Natural killer cell (primary cell): ENCODE measurements around the gene NAALADL2. TPM values are rescaled to one million over a fixed set of nuclear protein-coding genes. Genes with fewer than 3 reads are reported as not detected.

Source experiments
- ATAC-seq, 3 donors: fragments of 150-1000 bp in 2 of 3; fragments of 200-7000 bp in 1 of 3; cut with Tn5 transposase; 1 replicate in 1 of 3; 2 replicates in 2 of 3; pipeline ENCODE4 v1.10.0; 2021; ENCODE audit warnings: mild to moderate bottlenecking in 2 of 3, moderate library complexity in 2 of 3
- DNase-seq, 2 donors: peaks; one replicate each; pipeline versions ENCODE4 v3.0.0 to v3.0.0-alpha.2; 2013 to 2021; ENCODE audit warnings: mixed read lengths in 1 of 2
- H3K27ac ChIP-seq: one replicate; pipeline ENCODE4 v1.5.1; 2013; ENCODE audit warnings: mild to moderate bottlenecking, low read length
- H3K27me3 ChIP-seq: one replicate; pipeline ENCODE4 v1.6.1; 2013; ENCODE audit warnings: low read length; ENCODE audit not compliant: control insufficient read depth, insufficient read depth
- H3K36me3 ChIP-seq: one replicate; pipeline ENCODE4 v1.6.1; 2013; ENCODE audit warnings: low read length; ENCODE audit not compliant: control insufficient read depth, insufficient read depth
- H3K4me1 ChIP-seq: one replicate; pipeline ENCODE4 v1.6.1; 2013; ENCODE audit warnings: low read length; ENCODE audit not compliant: control insufficient read depth, insufficient read depth
- H3K4me3 ChIP-seq: one replicate; pipeline ENCODE4 v1.5.1; 2013; ENCODE audit warnings: low read length
- H3K9me3 ChIP-seq: one replicate; pipeline ENCODE4 v1.6.1; 2013; ENCODE audit warnings: low read length; ENCODE audit not compliant: control insufficient read depth, insufficient read depth
- H3K27ac Mint-ChIP-seq, 2 donors: one replicate each; pipeline ENCODE4 v1.8.0; 2022; ENCODE audit warnings: mild to moderate bottlenecking in 2 of 2, mixed read lengths in 2 of 2, moderate library complexity in 1 of 2
- H3K27me3 Mint-ChIP-seq, 2 donors: one replicate each; pipeline ENCODE4 v1.8.0; 2022; ENCODE audit warnings: low read depth in 2 of 2, mixed read lengths in 2 of 2
- H3K36me3 Mint-ChIP-seq: one replicate; pipeline ENCODE4 v1.8.0; 2022; ENCODE audit warnings: mixed read lengths
- H3K4me1 Mint-ChIP-seq, 2 donors: one replicate each; pipeline ENCODE4 v1.8.0; 2022; ENCODE audit warnings: mixed read lengths in 2 of 2
- H3K4me3 Mint-ChIP-seq: one replicate; pipeline ENCODE4 v1.8.0; 2022; ENCODE audit warnings: mild to moderate bottlenecking, moderate library complexity, mixed read lengths
- H3K9me3 Mint-ChIP-seq, 2 donors: one replicate each; pipeline ENCODE4 v1.8.0; 2022; ENCODE audit warnings: mixed read lengths in 2 of 2
- WGBS: methylation state at CpG from one replicate; pipeline ENCODE4 v1.1.7; 2013; ENCODE audit warnings: missing lambda C conversion rate; ENCODE audit not compliant: insufficient coverage; 5-methylcytosine and 5-hydroxymethylcytosine counted together
- intact Hi-C: fragments of 100-400 bp; cut with micrococcal nuclease; formaldehyde crosslinking; loops from one replicate; pipeline ENCODE4 v1.14.2; 2022
- total RNA-seq, 4 donors: library from RNA; stranded (reverse); fragments of 120-200 nt in 1 of 4; gene quantifications; one replicate each; pipeline versions ENCODE4 v1.2.3 to v1.2.4, GENCODE V29; 2013 to 2022
- TF ChIP-seq, protein P1 (sequence below): fragments of 200-600 bp; IDR thresholded peaks from one replicate; pipeline ENCODE4 v1.8.0; 2022; ENCODE audit warnings: antibody characterized with exemption

NAALADL2 gene
- total RNA-seq, 3 donors from 2014 or later (not counting 1 experiment from before 2014, with no cell fraction given), result not detected

- no peak for ATAC-seq
- Mint-ChIP-seq H3K36me3 (no peaks in the 10 kb centered on the region), H3K27ac (no peak overlapping the region)
Measured at GRCh38 chr3:174862666-174863065, 3.5 kb downstream of the NAALADL2 start.

DNA sequence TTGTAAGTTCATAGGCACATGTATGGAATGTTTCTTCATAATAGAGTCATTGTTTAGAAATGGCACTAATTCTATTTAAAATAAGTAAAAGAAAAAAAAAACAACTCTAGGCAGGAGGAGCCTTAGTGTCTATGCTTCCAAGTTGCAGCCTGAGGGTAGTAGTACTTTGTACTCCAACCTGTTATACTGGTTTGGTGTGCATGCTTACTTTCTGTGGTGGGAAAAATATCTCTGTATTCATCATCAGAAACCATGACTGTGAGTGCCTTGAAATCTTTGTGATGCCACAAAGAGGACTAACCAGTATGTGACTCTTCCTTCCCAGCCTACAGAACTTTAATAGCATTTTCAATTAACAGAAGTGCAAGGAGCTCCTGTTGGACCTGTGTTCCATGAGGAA, 4.4 kb downstream of the NAALADL2 start:
- no peaks in the 10 kb centered on the region for H3K27me3 Mint-ChIP-seq
- ATAC-seq (no peak), DNase-seq (no peak)

More at GRCh38 chr3:174862666-174863065, 3.5 kb downstream of the NAALADL2 start:
- Histone ChIP-seq H3K9me3 (peaks cover 5% of the 10 kb centered on the region), H3K27ac (no peak overlapping the region), H3K36me3 (no peaks in the 10 kb centered on the region), H3K27me3 (no peaks in the 10 kb centered on the region), H3K4me1 (no peaks in the 10 kb centered on the region), H3K4me3 (no peak overlapping the region)
- Mint-ChIP-seq H3K9me3 (peaks cover 4 to 16% of the 10 kb centered on the region in 2 donors), H3K27me3 (no peaks in the 10 kb centered on the region), H3K4me3 (no peak overlapping the region), H3K4me1 (no peaks in the 10 kb centered on the region)
- TF ChIP-seq, protein P1, sequence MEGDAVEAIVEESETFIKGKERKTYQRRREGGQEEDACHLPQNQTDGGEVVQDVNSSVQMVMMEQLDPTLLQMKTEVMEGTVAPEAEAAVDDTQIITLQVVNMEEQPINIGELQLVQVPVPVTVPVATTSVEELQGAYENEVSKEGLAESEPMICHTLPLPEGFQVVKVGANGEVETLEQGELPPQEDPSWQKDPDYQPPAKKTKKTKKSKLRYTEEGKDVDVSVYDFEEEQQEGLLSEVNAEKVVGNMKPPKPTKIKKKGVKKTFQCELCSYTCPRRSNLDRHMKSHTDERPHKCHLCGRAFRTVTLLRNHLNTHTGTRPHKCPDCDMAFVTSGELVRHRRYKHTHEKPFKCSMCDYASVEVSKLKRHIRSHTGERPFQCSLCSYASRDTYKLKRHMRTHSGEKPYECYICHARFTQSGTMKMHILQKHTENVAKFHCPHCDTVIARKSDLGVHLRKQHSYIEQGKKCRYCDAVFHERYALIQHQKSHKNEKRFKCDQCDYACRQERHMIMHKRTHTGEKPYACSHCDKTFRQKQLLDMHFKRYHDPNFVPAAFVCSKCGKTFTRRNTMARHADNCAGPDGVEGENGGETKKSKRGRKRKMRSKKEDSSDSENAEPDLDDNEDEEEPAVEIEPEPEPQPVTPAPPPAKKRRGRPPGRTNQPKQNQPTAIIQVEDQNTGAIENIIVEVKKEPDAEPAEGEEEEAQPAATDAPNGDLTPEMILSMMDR, result no peak
- intact Hi-C loops, result no loop called here
- WGBS, result 69% methylated on average over 2 of the region's 3 CpGs
- no peak for DNase-seq

DNA sequence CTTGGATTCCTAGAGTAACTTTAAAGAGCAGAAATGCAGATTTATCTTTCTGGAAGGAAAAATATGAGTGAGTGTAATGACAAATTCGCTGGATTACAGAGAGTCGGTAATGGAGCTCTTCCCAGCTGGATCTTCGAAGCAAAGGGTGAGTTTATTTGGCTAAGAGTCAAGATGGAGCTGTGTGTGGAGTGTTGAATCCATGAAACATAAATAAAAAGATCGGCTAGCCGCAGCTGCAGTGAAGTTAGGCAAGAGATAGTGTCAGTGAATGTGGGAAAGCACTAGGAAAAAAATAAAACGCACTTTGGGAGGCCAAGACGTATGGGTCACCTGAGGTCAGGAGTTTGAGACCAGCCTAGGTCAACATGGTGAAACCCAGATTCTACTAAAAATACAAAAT, 10.3 kb downstream of the NAALADL2 start:
- intact Hi-C loops, result no loop called here
- no peak for DNase-seq
- Mint-ChIP-seq H3K36me3 (no peaks in the 10 kb centered on the region), H3K27me3 (no peaks in the 10 kb centered on the region), H3K4me3 (no peak overlapping the region), H3K27ac (no peak overlapping the region), H3K4me1 (no peaks in the 10 kb centered on the region), H3K9me3 (peaks cover 2 to 11% of the 10 kb centered on the region in 2 donors)
- H3K9me3 ChIP-seq, result peaks cover 3% of the 10 kb centered on the region
- WGBS, result 89% methylated on average over 7 of the region's 7 CpGs
- no peak overlapping the region for H3K4me3 ChIP-seq
- TF ChIP-seq, protein P1, result no peak
- H3K27ac ChIP-seq, result no peak overlapping the region
- no peak for ATAC-seq
- no peaks in the 10 kb centered on the region for H3K36me3 ChIP-seq
- H3K4me1 ChIP-seq, result no peaks in the 10 kb centered on the region
- no peaks in the 10 kb centered on the region for H3K27me3 ChIP-seq

More for the DNA sequence above, 4.4 kb downstream of the NAALADL2 start:
- H3K9me3 Mint-ChIP-seq, result peaks cover 2 to 16% of the 10 kb centered on the region in 2 donors
- H3K4me1 ChIP-seq, result no peaks in the 10 kb centered on the region
- H3K27me3 ChIP-seq, result no peaks in the 10 kb centered on the region
- TF ChIP-seq, protein P1, result no peak
- intact Hi-C loops, result no loop called here
- H3K27ac Mint-ChIP-seq, result no peak overlapping the region
- H3K36me3 Mint-ChIP-seq, result no peaks in the 10 kb centered on the region
- no peak overlapping the region for H3K4me3 Mint-ChIP-seq
- no peak overlapping the region for H3K27ac ChIP-seq
- no peaks in the 10 kb centered on the region for H3K36me3 ChIP-seq
- H3K9me3 ChIP-seq, result peaks cover 5% of the 10 kb centered on the region
- no peaks in the 10 kb centered on the region for H3K4me1 Mint-ChIP-seq
- no peak overlapping the region for H3K4me3 ChIP-seq
